Kidney capillary endothelial cell (primary cell): Measurements from ENCODE around the gene RBM27.
"Not testable (repeated sequence)": the region's sequence is repeated elsewhere in the genome, so short reads cannot be mapped to it uniquely, and the experiment has no call there.

ENCODE experiments used
- DNase-seq: peaks from one replicate; pipeline ENCODE4 v3.0.0-alpha.2; 2018; ENCODE audit warnings: low spot score

The RBM27 gene, protein sequence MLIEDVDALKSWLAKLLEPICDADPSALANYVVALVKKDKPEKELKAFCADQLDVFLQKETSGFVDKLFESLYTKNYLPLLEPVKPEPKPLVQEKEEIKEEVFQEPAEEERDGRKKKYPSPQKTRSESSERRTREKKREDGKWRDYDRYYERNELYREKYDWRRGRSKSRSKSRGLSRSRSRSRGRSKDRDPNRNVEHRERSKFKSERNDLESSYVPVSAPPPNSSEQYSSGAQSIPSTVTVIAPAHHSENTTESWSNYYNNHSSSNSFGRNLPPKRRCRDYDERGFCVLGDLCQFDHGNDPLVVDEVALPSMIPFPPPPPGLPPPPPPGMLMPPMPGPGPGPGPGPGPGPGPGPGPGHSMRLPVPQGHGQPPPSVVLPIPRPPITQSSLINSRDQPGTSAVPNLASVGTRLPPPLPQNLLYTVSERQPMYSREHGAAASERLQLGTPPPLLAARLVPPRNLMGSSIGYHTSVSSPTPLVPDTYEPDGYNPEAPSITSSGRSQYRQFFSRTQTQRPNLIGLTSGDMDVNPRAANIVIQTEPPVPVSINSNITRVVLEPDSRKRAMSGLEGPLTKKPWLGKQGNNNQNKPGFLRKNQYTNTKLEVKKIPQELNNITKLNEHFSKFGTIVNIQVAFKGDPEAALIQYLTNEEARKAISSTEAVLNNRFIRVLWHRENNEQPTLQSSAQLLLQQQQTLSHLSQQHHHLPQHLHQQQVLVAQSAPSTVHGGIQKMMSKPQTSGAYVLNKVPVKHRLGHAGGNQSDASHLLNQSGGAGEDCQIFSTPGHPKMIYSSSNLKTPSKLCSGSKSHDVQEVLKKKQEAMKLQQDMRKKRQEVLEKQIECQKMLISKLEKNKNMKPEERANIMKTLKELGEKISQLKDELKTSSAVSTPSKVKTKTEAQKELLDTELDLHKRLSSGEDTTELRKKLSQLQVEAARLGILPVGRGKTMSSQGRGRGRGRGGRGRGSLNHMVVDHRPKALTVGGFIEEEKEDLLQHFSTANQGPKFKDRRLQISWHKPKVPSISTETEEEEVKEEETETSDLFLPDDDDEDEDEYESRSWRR

GRCh38 chr5:146203011-146203871 is at the start of gene RBM27:
Gene RBM27 (plus strand): TSS chr5:146203605. CDS start chr5:146203766, 161 bp downstream.
- DNase-seq, result peak; percentile 97

GRCh38 chr5:146158255-146158654 is 45.1 kb upstream of the RBM27 start:
- DNase-seq, result no peak

GRCh38 chr5:146164382-146164781 is 39.0 kb upstream of the RBM27 start:
- no peak for DNase-seq

DNA sequence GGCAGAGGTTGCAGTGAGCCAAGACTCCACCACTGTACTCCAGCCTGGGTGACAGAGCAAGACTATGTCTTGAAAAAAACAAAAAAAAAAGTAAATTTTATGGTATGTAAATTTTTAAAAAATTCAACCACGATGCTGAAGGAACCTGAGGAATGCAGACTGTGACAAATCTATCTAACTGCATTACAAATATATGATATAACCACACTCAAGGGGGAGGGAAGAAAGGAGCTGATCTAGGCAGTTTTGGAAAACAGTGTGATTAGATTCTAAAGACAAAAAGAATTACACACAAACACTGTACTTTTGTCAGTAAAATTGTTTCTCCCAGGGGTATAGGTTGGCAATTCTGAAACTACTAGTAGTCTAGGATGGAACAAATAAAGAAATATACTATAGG is 37.9 kb upstream of the RBM27 start:
- no peak for DNase-seq

GRCh38 chr5:146165903-146166302 is 37.5 kb upstream of the RBM27 start:
- DNase-seq, result no peak

GRCh38 chr5:146169076-146169475 is 34.3 kb upstream of the RBM27 start:
- no peak for DNase-seq

GRCh38 chr5:146173049-146173448 is 30.4 kb upstream of the RBM27 start:
- not testable (repeated sequence) for DNase-seq

- DNase-seq, result no peak
Observed at GRCh38 chr5:146173597-146173996, 29.8 kb upstream of the RBM27 start.

DNA sequence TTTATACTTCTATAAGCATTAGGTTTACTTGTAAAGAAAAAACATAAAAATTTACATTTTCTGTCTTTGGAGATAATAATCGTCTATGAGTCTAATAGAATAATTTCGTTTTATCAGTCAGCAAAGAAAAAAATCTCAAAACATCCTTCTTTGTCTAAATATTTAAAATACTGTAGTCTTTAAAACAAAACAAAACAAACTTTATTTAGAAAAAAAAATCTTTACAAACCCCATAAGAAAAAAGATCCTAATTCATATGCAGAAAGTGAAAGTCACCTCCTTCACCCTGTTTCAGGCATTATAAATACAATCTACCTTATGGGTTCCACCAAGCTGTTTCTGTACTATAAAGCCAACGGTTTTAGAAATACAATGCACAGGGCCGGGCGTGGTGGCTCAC is 26.6 kb upstream of the RBM27 start:
- no peak for DNase-seq

GRCh38 chr5:146179696-146180095 is 23.7 kb upstream of the RBM27 start:
- DNase-seq, result no peak

DNA sequence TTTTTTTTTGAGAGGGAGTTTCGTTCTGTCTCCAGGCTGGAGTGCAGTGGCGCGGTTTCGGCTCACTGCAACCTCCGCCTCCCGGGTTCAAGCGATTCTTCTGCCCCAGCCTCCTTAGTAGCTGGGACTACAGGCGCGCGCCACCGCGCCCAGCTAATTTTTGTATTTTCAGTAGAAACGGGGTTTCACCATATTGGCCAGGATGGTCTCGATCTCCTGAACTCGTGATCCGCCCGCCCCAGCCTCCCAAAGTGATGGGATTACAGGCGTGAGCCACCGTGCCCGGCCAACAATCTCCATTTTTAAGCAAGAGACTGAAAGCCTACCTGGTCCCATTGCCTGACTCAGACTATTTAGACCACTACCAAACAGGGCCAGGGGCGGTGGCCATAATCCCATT is 20.0 kb upstream of the RBM27 start:
- not testable (repeated sequence) for DNase-seq

- peak; percentile 16 for DNase-seq
Observed at GRCh38 chr5:146185161-146185560, 18.2 kb upstream of the RBM27 start.

DNA sequence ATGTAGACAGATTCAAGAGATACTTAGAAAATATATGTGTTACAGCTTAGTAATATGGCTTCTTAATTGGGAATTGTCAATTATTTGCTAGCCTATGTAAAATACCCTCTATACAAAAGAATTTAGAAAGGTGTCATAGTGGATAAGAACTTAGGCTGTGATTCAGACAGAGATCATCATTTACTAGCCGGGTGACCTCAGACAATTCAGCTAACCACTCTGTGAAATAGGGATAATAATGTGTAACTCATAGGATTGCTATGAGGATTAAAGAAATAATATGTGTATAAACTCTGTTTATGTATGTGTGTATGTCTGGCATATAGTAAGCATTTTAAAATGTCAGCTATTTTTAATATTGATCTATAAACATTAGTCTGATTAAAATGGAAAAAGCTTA is 15.0 kb upstream of the RBM27 start:
- peak; percentile 3 for DNase-seq

- no peak for DNase-seq
Observed at GRCh38 chr5:146192571-146193043, 10.8 kb upstream of the RBM27 start.

DNA sequence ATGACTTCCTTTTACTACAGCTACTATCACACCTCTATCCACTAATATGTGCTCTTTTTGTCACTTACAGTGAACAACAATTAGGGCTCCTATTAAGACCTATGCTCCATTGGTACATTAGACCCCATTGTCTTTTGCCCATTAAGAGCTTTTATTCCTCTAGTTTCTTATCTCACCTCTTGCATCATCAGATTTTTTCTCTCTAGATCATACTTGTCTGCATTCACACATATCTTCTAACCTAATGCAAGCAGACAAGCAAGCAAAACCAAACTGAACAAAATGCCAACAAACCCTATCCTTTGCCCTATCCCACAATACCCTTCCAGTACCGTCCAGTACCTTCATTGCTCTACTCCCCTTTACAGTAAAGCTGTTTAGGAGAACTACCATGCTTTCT is 10.1 kb upstream of the RBM27 start:
- DNase-seq, result no peak

- not testable (repeated sequence) for DNase-seq
Observed at GRCh38 chr5:146194997-146195396, 8.4 kb upstream of the RBM27 start.

DNA sequence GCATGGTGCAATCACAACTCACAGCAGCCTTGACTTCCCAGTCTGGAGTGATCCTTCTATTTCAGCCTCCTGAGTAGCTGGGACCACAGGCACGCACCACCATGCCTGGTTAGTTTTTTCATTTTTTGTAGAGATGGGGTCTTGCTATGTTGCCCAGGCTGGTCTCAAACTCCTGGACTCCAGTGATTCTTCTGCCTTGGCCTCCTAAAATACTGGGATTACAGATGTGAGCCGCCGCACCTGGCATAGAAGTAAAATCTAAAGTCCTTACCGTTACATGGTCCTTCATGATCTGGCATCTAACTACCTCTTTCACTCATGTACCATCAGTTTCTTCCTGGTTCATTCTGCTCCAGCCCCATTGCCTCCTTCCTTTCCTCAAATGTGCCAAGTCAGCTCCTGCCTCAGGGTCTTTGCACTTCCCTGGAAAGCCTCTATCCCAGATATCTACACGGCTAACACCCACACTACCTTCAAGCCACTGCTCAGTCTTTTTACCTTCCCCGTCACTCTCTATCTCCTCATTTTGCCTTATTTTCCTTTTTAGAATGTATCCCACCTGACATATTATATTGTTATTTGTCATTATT is 6.9 kb upstream of the RBM27 start:
- no peak for DNase-seq

- no peak for DNase-seq
Observed at GRCh38 chr5:146199176-146199815, 4.1 kb upstream of the RBM27 start.

DNA sequence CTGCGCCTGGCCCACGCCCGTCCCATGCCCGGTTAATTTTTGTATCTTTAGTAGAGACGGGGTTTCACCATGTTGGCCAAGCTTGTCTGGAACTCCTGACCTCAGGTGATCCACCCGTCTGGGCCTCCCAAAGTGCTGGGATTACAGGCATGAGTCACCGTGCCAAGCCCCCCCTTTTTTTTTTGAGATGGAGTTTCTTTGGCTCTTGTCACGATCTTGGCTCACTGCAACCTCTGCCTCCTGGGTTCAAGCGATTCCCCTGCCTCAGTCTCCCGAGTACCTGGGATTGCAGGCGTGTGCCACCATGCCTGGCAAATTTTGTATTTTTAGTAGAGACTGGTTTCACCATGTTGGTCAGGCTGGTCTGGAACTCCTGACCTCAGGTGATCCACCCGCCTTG is 1.6 kb upstream of the RBM27 start:
- DNase-seq, result not testable (repeated sequence)

DNA sequence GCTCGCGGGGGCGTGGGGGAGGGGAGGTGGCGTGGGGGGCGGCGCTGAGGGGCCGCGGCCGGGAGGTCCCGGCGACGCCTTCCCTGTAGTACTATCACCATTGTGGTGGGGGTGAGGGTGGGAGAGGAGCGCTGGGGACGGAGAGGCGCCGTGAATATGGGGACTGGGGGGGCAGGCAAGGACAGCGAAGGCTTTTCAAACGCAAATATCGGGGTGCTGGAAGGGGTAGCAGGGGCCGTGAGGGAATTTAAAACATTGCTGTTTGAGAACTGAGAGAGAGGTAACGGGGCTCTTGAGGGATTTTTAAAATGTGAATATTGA is 427 bp downstream of the RBM27 start:
- DNase-seq, result no peak
